ENCODE results near the gene B3GNT2. TPM values are rescaled to one million over a fixed set of nuclear protein-coding genes. Genes with fewer than 3 reads are reported as not detected.

B3GNT2 gene
- total and polyA plus RNA-seq, 2 of the 4 experiments (the other 2 are of a cell fraction) = 5.0 to 11.1 TPM

DNA sequence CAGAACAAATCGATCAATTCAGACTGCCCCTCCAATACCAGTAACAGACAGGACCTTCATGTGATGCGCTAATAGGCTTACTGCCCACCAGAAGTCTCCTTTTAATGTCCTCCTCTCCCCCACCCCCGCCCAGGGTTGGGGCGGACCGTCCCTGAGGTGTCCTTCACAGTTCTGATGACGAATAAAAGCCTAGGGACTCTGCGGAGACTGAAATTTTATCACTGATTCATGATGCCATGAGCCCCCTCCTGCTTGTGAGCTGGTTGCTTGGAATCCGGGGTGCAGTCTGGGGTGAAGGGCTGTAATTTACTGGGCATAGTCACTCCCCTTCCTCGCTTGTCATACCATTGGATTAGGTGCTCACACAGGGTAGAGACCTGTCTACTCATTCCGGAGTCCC, 42.3 kb downstream of the B3GNT2 start:
- TF ChIP-seq MXI1 (IDR thresholded peaks at IDR 0.05; ENCODE audit: borderline replicate concordance, low read depth, low read length) (no peak), POLR2A (IDR thresholded peaks at IDR 0.05; ENCODE audit: low read depth, low read length) (no peak), NFE2L2 (IDR thresholded peaks at IDR 0.05; ENCODE audit: low read depth, low read length) (no peak), ELK1 (IDR thresholded peaks at IDR 0.05; ENCODE audit: borderline replicate concordance, low read depth, low read length) (no peak), RCOR1 (IDR thresholded peaks at IDR 0.05; ENCODE audit: insufficient replicate concordance, low read length) (no peak), USF2 (IDR thresholded peaks at IDR 0.05; ENCODE audit: low read depth, low read length) (no peak), CEBPB (IDR thresholded peaks at IDR 0.05; ENCODE audit: low read depth, low read length) (no peak), BHLHE40 (IDR thresholded peaks at IDR 0.05; ENCODE audit: low read depth, low read length) (no peak), CHD1 (IDR thresholded peaks at IDR 0.05; ENCODE audit: low read depth, low read length) (no peak), RAD21 (IDR thresholded peaks at IDR 0.05; ENCODE audit: low read length) (no peak), SMC3 (IDR thresholded peaks at IDR 0.05; ENCODE audit: low read depth, low read length) (no peak)
- TF ChIP-seq, protein P1, sequence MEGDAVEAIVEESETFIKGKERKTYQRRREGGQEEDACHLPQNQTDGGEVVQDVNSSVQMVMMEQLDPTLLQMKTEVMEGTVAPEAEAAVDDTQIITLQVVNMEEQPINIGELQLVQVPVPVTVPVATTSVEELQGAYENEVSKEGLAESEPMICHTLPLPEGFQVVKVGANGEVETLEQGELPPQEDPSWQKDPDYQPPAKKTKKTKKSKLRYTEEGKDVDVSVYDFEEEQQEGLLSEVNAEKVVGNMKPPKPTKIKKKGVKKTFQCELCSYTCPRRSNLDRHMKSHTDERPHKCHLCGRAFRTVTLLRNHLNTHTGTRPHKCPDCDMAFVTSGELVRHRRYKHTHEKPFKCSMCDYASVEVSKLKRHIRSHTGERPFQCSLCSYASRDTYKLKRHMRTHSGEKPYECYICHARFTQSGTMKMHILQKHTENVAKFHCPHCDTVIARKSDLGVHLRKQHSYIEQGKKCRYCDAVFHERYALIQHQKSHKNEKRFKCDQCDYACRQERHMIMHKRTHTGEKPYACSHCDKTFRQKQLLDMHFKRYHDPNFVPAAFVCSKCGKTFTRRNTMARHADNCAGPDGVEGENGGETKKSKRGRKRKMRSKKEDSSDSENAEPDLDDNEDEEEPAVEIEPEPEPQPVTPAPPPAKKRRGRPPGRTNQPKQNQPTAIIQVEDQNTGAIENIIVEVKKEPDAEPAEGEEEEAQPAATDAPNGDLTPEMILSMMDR (conservative IDR thresholded peaks at IDR 0.05; ENCODE audit: low read depth, low read length) = no peak
- Histone ChIP-seq H2BK20ac (ENCODE audit: low read depth, low read length) (no peak overlapping the region), H3K27me3 (ENCODE audit: control insufficient read depth, insufficient read depth, low read length) (no peaks in the 10 kb centered on the region; the same call in 1 of the 2 replicates), H3K4ac (ENCODE audit: low read depth, low read length) (no peak overlapping the region), H3K9ac (ENCODE audit: low read depth, low read length) (no peak overlapping the region), H3K4me2 (ENCODE audit: low read depth, low read length) (no peak overlapping the region), H3K23ac (ENCODE audit: low read depth, low read length) (no peak overlapping the region), H3K79me1 (ENCODE audit: low read depth in 1 of 2, low read length in 2 of 2) (no peaks in the 10 kb centered on the region), H2BK5ac (ENCODE audit: low read depth, low read length, poor library complexity, severe bottlenecking) (no peak overlapping the region), H3K9me3 (ENCODE audit: control insufficient read depth, insufficient read depth, low read length) (no peaks in the 10 kb centered on the region), H4K91ac (ENCODE audit: insufficient read depth, low read depth, low read length) (no peak overlapping the region), H2AK5ac (ENCODE audit: low read depth, low read length) (no peak overlapping the region), H4K20me1 (ENCODE audit: insufficient read depth, low read length) (no peaks in the 10 kb centered on the region), H3K14ac (replicated peaks; ENCODE audit: low read depth, low read length) (no peak overlapping the region), H4K5ac (ENCODE audit: low read depth, low read length) (no peak overlapping the region), H3K36me3 (ENCODE audit: control insufficient read depth, insufficient read depth, low read length) (no peaks in the 10 kb centered on the region), H3K18ac (ENCODE audit: low read depth, low read length) (no peak overlapping the region), H3K4me3 (ENCODE audit: insufficient read depth, low read depth, low read length) (no peak overlapping the region), H4K8ac (ENCODE audit: low read depth in 2 of 2, low read length in 2 of 2) (no peak overlapping the region), H2BK15ac (ENCODE audit: low read depth, low read length) (no peak overlapping the region), H3K4me1 (ENCODE audit: control insufficient read depth, insufficient read depth, low read length) (no peaks in the 10 kb centered on the region), H2AFZ (replicated peaks; ENCODE audit: low read length, poor library complexity) (no peak overlapping the region), H2AK9ac (replicated peaks; ENCODE audit: low read depth, low read length, poor library complexity) (no peak overlapping the region), H3K27ac (ENCODE audit: insufficient read depth, low read length) (no peak overlapping the region), H2BK120ac (ENCODE audit: low read depth, low read length) (no peak overlapping the region), H3K56ac (ENCODE audit: extremely low read depth, insufficient read depth, low read length) (no peak overlapping the region), H3K9me1 (ENCODE audit: insufficient read depth, low read length) (no peaks in the 10 kb centered on the region)
- CTCF ChIA-PET = no interaction called here
- 100% methylated on average over 2 of the region's 10 CpGs; no CpG with 5 or more reads in 1 of the 2 experiments for WGBS, 2 experiments (ENCODE audit: extremely low coverage in 2 of 2, insufficient read length in 1 of 2)
- POLR2A ChIA-PET (ENCODE audit: unreplicated experiment) = no interaction called here
- dilution Hi-C loops (cut with HindIII; ENCODE audit: low sequenced_read_pairs, unreplicated experiment) = no loop called here
- intact Hi-C loops (cut with micrococcal nuclease) = no loop called here
- in situ Hi-C loops (cut with MboI; ENCODE audit: low sequenced_read_pairs) = no loop called here
- BruUV-seq (replicated peaks) = no TSS peak
- ATAC-seq (ENCODE audit: low read depth) (no peak), DNase-seq (no peak)
